Daoy (cell line): ENCODE results near the gene PSMB11. TPM values are rescaled to one million over a fixed set of nuclear protein-coding genes. Genes with fewer than 3 reads are reported as not detected.

Experiments used
- DNase-seq: peaks from one replicate; pipeline ENCODE4 v3.0.0-alpha.2; 2015; ENCODE audit warnings: low read depth
- total RNA-seq: library from RNA; depleted of rRNA; stranded (reverse); fragments of >200 nt; shearing (Covaris generic); gene quantifications from 2 replicates; pipeline ENCODE4 v1.2.3, GENCODE V29; 2014

The PSMB11 gene
- total RNA-seq, 1 experiment from 2014 or later = not detected

DNA sequence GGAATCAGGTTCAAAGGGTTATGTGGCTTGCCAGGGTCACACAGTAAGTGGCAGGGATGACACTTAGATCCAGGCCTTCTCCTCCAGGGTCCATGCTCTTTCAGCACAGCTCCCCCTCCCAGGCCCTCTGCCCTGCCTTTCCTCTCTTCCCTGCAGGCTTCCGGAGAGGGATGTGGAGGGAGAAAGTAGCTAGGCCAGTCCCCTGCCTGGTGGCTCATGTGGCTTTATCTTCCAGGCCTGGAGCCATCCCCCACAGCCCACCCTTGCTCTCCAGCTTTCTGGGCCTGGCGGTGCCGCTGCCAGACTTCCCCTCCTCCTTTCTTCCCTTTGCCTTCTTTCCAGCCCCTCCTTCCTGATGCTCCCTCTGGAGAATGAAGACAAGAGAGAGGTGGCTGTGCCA is 1.7 kb downstream of the PSMB11 start:
- DNase-seq = no peak

DNA sequence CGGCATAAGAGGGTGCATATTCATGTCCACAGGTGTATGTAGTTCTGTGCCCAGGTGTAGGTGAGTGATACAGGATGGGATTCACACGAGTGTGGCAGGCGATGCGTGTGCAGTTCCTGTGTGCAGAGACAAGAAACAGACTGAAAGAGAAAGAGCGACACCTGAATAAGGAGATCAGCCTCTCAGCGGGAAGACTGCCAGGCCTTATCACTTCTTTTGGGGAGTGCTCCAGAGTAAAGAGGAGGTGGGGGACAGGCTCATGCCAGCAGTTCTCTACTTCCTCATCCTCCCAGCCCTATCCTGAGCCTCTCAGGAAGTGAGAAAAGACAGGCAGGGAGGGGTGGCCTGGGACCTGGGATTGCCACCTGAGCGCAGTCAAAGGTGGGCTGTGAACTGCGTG is 2.8 kb downstream of the PSMB11 start:
- no peak for DNase-seq

DNA sequence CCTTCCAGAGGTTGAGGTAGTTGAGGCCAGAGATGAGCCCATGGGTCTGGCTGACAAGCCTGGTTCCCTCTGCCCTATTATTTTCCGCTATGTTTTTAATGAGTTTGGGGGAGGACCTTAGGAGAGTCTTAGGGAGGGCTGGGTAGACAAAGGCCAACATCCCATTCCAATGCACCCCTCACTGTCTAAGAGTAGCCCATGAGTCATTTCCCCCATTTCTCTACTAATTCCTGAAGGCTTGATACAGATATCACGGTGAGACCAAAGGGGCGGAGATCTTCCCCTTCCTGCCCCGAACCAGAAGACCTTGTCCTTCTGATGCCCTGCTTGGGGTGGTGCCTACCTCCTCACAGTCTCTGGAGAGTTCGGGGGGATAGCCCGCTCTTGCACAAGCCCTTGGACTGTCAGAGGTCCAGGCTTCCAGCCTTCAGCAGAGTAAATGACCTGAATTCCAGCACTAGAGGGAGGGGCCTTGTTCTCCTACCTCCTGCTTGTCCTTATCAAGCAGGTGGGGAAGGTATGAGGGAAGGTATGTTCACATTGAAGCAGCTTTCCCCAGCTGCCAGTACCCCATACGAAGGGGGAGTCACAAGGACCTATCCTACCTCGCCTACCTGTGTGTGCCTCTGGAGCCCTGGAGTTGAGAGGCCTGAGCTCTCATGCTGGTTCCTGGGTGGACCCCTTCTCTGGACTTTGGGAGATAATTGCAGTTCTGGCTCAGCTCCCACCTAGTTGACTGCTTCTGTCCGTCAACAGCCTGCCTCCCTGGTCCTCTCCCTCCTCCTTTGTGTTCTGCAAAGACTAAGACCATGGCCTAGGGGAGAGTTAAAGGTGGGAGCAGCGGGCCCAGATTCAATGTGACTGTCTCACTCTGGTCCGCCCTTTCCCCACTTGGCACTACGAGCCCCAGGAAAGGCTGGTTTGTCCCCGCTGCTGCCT is 3.7 kb downstream of the PSMB11 start:
- no peak for DNase-seq

DNA sequence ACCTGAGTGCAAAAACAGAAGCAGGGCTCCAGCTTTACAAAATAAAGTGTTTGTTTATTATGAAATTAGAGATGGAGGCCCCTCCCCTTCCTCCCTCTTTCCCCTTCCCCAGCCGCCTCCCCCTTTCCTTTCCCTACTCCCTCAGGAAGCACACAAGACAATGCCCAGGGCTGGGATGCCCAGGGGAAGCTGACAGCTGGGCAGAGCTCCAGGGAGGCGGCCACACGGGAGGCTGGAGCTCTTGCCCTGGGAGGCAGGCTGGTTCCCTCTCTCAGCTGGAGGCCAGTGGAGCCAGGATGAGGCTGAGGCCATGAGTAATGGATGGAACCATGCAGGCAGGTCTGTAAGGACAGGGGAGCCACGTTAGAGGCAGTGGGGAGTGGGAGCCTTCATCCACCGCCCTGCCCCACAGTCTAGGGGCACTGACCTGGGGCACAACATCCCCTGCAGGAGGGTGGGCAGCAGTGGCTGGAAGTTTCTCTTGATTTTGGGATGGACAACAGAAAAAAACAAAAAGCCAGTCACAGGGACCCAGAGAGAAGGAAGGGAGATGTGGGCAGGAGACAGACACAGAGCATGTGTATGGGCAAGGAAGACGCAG is 5.1 kb downstream of the PSMB11 start:
- peak; percentile 69 for DNase-seq

DNA sequence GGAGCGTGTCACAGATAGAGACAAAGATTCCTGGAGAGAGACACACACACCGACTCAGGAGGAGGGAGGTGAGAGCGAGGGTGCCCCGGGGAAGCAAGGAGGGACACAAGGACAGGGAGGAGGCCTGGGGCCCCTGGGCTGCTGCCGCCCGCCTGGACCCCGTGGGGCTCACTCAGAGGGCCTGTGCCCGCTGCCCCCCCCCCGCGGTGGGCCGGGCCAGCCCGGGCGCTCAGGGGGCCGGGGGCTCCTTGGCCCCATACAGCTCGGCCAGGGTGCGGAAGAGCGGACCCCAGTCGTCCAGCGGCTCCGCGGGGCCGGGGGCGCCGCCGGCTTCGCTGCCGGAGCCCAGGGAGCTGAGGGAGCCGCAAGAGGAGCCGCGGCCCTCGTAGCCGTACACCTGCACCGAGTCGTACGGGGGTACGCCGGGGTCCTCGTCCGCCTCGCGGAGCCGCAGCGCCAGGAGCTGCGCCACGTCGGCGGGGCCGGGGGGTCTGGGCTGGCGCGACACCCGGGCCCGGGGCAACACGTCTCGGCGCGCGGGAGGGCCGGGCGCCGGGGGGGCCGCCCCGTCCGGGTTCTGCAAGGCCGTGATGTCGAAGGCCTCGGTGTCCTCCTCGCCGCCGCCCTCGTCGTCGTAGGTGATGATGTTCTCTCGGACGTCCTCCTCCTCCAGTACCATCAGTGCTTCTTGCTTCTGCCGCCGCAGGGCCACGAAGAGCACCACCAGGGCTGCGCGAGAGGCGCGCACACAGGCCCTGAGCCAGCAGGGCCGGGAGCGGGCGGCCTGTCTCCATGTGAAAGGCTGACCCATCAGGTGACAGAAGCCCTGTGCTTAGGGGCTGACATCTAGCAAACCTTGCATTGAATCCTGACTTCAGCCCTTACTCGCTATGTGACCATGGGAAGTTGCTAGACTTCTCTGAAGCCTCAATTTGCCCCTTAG is 6.0 kb downstream of the PSMB11 start:
- DNase-seq = no peak

DNA sequence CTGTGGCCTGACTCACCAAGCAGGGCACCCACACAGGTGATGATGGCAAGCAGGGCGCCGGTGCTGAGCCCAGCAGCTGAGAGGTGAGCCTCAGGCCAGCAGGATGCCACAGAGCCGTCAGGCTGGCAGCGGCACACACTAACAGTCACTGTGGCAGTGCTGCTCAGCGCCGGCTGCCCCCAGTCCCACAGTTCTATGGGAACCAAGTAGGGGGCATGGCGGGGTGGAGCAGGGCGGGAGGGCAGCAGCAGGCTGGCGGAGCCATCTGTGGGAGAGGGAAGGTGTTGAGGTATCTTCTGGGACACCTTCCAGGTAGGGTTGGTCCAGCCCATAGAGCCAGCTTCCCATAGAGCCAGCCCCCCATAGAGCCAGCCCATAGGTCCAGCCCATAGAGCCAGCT is 7.0 kb downstream of the PSMB11 start:
- DNase-seq = no peak

DNA sequence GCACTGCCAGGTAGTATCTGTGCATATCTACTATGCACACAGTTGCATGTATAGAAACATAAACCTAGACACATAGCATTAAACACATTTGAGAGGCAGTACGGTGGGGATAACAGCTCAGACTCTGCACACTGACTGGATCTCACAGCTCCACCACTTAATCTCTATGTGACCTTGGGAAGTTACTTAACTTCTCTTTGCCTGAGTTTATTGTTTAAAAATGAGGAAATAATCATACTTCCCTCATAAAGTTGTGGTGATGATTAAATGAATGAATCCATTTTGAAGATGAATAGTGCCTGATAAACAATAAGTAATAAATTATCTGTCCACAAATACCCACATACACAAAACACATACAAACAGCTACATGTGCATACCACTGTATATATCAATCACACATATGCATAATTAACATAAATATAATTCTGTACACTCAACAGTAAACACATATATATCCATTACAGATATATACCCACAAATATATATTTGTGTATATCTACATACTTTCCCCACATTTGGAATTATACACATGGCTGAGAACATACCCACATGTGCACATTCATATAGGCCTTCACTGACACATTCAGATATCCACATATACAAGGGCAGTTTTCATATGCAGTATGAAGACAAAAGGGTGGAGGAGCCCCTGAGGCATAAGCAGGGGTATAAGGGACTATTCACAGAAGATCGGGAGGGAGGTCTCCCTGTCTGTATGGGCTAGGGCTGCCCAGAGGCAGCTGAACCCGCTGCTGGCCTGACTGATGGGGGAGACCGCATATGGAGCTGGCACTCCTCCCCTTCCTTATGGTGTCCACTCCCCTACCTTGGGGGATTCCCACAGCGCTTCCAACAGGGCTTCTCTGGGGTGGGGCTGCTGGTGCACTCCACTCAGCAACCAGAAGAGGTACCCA is 9.4 kb downstream of the PSMB11 start:
- no peak for DNase-seq

DNA sequence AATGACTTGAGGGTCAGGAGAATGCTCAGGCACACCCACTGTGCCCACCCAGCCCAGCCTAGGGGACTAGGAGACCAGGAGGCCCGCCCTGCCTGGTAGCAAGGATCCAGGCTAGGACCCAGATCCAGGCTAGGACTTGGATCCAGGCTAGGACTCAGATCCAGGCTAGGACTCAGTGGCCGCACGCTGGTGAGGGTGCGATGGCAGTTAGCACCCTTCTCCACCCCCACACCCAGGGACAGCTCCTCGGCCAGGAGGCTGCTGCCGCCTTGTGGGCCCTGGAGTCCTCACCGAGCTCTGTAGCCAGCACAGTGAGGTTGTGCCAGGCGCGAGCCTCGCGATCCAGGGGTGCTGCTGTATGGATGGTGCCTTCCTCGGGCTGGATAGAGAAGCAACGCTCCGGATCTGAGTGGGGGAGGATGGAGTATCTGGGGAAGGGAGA is 10.2 kb downstream of the PSMB11 start:
- DNase-seq = peak; percentile 35

DNA sequence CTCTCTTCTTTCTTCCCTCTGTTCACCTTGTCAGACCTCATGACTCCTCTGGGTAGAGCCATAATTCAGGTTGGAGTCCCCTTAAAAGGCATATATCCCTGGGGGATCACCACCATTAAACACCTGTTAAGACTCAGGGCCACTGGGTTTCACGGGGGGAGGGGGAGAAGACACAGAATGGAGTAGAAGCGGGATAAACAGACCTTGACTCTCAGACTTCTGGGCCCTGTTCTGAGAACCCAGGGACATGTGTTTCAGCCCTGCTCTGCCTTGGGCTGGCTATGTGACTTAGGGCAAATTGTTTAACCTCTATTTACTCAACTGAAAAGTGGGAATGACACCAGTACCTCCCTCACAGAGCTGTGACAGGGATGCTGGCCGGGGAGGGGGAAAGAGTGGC is 10.7 kb downstream of the PSMB11 start:
- no peak for DNase-seq

DNA sequence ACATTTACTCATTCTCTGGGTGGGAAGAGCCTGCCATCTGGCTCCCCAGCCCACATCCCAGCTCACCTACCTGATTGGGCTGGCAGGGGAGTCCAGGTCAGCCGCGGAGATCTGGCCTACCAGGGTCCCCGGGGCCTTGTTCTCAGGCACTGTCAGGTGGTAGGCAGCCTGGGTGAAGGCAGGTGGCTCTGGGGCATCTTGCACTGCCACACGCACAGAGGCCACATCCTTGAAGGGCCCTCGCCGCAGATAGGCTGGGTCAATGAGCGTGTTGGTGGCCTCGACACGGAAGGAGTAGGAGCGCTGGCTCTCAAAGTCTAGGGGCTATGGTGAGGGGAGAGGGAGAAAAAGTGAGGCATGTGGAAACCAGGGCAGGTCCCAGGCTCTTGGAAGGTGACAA is 11.4 kb downstream of the PSMB11 start:
- no peak for DNase-seq

DNA sequence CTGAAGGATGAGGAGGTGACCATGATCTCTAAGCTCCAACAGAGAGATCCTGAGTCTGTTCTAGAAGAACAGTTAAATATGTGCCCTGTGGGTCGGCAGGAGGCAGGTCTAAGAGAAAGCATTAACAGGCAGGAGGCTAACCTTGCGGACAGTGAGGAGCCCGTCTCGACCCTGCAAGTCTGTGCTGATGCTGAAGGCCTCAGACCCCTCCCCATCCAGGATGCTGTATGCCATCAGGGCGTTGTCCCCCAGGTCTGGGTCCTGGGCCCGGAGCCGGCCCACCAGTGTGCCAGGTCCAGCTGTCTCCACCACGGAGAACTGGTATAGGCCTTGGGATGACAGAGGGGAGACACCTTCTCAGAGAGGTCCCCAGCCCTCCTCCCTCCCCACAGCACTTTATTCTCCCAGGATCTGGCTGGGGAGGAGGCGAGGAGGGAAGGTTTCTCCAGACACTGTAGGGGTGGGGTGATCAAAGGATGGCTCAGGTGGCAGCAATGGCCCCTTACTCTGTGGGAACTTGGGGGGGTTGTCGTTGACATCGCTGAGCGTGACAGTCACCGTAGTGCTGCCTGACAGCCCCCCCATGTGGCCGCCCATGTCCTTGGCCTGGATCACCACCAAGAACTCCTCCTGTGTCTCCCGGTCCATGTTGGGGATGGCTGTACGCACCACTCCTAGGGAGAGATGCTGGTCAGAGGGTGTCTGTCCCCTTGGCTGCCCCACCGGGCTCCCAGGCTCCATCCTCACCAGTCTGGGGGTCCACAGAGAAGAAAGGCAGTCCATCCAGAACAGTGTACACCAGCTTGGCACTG is 12.2 kb downstream of the PSMB11 start:
- DNase-seq = peak; percentile 30

DNA sequence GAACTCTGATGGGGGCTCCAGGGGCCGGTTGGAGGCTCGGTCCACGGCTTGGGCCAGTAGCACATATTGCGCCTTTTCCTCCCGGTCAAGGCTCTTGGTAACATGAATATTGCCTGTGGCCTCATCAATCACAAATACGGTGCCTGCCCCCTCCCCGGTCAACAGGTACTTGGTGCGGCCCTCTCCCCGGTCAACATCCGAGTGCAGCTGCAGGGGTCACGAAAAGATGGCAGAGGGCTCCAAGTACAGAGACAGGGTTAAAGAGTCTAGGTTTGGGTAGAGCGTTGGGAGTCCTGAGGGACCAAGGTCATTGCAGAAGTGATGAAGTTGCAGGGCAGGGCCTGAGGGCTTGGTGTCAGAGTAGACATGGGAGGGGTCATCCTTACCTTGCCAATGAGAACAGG is 13.1 kb downstream of the PSMB11 start:
- no peak for DNase-seq

DNA sequence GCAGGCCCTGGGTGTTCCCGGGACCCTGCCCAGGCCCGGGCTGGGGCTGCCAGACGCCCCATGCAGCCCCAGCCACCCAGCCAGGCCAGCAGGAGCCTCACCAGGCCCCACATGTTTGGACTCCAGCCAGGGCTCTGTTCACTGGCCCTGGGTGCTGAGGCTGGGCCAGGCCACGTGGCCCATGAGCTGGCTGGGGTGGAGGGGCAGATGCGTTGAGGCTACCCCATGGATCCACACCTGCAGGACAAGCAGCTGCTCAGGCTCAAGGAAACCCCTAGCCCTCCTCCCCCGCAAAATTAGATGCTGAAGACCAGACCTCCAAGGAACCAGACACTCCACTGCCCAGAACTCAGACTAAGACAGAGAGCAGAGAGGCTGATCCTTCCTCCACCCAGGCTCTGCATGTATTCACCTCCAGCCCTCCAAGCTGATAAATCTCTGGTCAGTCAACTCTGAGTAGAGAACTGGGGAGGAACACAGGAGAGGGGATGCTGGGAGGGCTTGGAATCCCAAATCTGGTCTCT is 13.7 kb downstream of the PSMB11 start:
- peak; percentile 45 for DNase-seq

DNA sequence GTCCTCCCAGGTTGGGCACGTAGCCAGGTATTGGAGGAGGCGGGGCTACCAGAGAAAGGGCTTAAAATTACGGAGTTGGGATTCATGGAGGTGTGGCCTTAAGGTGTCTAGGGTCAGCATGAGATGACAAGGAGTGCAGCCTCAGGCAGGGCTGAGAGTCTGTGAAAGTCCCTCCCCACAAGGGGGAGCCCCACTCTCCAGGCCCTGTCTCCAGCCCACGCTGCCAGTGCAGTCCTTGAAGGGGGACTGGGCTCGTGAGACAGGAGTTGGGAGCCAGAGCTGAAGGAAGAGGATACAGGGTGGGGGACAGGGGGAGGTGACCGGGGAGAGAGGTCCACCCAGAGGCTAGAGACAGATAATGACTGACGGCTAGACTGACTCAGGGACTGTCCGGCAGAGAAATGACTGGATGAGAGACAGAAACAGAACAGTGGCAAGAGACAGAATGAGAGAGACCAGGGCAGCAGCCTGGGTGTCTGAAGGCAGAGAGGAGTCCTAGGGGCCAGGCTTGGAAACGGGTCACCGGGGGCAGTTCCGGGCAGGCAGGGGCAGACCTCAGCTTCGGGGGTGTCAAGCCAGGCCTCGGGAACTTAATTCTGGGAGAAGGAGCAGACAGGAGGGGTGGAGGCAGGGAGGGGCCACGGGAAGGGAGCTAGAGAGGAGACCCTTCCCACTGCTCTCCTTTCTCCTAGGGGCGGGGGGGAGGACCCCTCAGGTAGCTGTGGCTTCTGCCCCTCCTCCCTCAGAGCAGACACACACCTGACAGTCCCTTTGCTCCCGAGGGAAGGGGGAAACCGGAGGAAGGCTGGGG is 14.3 kb downstream of the PSMB11 start:
- DNase-seq = peak; percentile 84

DNA sequence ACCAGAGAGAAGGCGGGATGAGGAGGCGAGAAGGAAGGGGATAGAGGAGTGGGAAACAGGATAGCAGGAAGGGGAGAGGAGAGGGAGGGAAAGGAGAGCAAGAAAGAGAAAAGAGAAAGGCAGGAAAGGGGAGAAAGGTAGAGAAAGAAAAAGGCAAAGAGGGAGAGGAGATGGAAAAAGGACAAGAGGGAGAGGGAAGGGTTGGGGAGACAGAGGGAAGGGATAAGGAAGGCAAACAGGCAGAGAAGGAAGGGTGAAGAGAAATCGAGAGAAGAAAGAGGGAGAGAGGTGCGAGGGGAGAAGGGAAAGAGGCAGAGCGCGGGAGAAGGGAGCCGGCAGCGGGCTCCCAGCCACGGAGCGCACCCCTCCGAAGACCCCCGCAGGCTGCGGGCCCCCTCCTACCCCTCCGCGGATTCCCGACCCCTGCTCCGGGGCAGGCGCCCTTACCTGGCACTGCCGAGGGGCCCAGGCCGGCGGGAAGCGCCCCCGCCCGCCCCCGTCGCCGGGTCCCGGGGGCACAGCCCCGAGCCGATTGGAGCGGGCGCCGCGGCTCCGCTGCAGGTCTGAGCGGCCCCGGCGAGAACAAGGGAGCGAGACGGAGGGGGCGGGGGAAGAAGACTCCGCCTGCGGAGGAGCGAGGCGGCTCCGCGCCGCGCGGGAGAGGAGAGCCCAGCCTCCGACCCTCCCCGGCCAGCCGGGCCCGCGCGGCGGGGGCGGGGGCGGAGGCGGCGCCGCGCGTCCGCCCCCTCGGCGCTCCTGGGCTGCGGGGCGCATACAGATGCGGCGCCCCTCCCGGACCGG is 15.1 kb downstream of the PSMB11 start, which contains the start of gene CDH24:
TSS of gene CDH24 (minus strand) at position 565 of the 801 bp plus-strand sequence. CDS start 1,787 bp downstream, outside the sequence.
- DNase-seq = peak; percentile 85

DNA sequence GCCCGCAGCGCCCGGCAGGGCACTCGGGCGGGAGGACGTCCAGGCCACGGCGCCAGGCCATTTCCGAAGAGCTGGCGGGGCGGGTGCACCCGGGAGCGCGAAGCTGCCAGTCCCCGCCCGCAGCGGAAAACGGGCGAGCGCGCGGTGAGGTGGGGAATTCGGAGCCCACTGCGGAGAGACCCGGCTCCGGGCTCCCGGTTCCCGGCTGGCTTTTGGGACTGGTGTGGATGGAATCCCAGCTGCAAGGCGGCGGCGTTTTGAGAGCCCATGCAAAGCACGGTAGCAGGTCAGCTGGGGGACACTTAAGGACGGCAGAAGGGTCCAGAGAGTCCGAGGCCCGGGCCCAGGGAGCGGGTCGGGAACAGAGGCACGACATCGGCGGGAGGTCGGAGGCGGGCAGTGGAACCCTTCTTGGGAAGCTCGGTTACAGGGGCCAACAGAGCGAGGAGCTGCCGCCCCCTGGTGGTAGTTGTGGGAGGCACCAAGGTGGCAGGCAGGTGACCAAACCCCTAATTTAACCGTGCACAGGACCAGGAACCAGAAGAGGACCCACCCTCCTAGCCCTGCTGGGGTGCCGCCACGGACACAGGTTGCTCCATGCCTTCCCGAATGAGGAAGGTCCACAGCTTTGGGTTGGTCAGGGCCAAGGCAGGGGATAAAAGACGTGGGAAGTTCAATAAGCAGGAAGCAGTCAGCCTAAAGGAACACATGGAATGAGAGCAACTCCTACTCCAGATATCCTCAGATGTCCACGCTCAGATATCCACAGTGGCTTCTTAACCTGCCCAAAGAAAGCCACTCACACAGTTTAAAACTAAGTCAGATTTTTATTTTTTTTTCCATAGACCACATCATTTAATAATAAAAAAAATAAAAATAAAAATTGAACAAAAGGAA is 16.0 kb downstream of the PSMB11 start:
- DNase-seq = peak; percentile 95
